ENCODE data around the gene MICU2.

MICU2 gene

DNA sequence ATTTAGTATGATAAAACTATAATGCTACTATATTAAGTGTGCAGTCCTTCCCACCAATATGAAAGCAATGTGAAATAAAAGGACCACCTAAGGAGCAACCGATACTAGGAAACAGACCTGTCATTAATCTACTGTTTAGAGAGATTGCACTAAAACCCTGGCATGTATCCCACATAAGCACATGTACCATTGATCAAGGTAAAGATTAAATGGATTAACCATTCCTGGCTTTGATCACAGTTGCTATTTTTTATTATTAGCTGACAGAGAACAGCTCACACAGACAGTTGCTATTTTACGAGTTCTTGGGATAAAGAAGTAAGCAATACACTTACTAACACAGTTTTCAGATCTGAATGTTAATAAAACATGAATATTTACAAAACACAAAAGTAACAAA, 87.2 kb downstream of the MICU2 start:
- DNase-seq (ENCODE audit: insufficient read length, low spot score), result no peak
- FAIRE-seq, result no peak

DNA sequence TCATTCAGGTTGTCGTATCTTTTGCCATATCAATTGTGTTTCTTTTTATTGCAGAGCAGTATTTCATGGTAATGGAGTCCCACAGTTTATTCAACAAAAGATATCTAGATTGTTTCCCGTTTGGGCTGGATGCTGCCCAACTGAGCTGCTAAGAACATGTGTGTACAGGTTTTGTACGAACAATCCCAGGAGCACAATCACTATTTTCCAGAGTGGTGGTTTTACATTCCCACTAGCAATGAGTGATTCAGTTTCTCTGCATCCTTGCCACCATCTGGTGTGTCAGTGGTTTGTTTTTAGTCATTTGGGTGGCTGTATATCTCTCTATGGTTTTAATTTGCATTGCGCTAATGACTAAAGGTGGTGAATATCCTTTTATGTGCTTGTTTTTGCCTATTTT, 92.1 kb downstream of the MICU2 start:
- no peak for FAIRE-seq
- DNase-seq (ENCODE audit: insufficient read length, low spot score), result no peak

DNA sequence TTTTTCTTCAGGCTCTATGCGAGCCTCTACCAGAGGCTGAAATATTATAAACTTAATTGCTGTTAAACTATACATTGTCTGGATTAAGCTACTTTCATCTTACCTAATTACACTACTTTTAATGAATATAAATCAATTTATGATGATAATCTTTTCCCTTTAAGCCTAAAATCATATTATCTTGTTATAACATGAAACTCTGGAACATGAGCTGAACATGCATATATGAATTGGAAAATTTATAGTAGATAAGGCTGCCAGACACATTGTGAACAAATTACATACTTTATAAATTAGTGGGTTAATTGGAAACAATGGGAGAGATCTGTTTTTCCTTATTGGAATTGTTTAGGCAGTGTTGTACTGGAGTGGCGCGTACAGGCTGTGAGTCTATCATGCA, 99.6 kb downstream of the MICU2 start:
- no peak for DNase-seq (ENCODE audit: insufficient read length, low spot score)
- no peak for FAIRE-seq

DNA sequence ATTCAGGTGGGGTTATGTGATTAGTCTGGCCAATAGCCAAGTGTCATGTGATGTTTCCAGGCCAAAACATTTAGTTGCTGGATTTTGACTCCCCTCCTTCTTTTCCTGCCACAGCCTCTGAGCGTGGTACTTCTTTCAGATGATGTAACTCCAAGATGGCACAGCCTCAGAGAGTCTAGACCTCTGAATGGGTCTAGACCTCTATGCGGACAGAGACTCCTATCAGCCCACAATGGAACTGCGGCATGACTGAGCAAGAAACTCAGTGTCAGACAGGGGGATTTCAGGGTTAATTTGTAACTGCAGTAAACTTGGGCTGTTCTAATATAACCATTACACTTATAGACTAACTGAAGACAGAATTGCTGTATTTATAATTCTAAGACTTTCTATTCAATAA, 102.3 kb downstream of the MICU2 start:
- FAIRE-seq (no peak), DNase-seq (ENCODE audit: insufficient read length, low spot score) (no peak)

DNA sequence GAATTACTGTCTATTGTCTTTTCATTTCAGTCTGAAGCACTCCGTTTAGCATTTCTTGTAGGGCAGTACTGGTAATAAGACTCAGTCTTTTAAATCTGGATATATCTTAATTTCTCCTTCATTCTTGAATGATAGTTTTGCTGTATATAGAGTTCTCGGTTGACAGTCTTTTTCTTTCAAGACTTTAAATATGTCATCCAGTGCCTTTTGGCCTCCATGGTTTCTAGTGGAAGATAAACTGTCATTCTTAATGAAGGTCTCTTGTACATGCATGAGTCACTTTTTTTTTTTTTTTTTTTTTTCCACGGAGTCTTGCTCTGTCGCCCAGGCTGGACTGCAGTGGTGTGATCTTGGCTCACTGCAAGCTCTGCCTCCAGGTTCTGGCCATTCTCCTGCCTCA, 117.6 kb downstream of the MICU2 start:
- FAIRE-seq (no peak), DNase-seq (ENCODE audit: insufficient read length, low spot score) (no peak)

DNA sequence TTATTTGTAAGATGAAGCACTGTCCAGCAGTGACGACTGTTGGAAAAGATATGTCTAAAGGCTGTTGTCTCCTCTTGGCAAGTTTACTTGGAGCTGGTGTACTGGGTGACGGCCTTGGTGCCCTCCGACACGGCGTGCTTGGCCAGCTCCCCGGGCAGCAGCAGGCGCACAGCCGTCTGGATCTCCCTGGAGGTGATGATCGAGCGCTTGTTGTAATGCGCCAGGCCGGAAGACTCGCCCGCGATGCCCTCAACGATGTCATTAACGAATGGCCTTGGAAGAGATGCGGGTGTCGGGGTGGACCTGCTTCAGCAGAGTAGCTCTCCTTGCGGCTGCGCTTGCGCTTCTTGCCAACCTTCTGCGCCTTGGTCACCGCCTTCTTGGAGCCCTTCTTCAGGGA, 120.2 kb downstream of the MICU2 start:
- DNase-seq (ENCODE audit: insufficient read length, low spot score), result no peak
- FAIRE-seq, result no peak

DNA sequence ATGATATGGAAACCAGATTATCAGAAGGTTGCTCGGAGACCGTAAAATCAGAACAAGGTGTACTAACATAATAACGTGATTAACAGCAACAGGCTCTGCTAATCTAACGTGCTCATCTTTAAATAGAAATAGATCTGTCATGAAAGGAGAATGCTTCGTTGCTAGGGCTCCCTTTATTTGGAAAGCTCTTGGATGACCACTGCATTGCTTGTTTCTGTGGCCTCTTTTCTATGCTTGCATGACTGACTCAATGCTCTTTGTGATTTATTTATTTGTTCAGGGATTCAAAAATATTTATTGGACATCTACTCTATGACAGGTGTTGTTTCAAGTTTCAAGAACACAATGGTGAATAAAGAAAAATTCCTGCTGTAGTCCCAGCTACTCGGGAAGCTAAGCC, 122.6 kb downstream of the MICU2 start:
- no peak for FAIRE-seq
- DNase-seq (ENCODE audit: insufficient read length, low spot score), result no peak

DNA sequence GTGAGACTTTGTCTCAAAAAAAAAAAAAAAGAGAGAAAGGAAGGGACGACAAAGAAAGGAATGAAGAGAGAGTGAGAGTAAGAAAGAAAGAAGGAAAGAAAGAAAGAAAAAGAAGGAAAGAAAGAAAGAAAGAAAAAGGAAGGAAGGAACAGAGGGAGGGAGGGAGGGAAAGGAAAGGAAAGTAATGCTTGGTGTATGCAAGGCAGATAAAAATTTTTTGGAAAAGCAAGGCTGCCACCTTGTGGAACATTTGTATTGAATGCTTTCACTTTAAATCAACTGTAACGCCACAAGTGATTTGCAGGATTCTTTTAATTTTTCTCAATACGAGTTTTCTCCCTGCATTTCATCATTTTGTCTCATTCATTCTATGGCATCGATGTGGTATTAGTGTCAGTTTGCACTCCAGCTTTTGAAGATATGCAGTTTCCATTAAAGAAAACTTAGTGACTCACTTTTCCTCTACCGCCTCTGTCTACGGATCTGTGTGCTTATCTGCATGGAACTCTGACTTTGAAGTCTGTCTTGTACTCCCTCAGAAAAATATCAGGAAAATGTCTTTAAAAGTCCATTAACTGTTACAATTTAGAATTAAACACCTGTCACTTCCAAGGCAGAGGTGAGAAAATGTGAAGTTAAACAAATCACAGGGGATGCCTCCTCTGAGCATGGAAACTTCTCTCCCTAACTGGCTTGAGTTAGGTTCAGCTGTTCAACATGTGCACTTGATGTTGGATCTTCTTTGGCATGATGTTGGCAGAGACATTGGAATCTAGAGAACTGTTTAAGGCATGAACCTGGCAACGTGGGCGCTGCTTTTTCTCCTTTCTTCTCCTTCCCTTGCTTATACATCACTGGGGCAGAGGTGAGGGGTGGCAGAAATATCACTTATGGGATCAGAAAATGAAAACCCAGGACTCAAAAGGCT, 124.8 kb downstream of the MICU2 start:
- FAIRE-seq (no peak), DNase-seq (ENCODE audit: insufficient read length, low spot score) (no peak)

DNA sequence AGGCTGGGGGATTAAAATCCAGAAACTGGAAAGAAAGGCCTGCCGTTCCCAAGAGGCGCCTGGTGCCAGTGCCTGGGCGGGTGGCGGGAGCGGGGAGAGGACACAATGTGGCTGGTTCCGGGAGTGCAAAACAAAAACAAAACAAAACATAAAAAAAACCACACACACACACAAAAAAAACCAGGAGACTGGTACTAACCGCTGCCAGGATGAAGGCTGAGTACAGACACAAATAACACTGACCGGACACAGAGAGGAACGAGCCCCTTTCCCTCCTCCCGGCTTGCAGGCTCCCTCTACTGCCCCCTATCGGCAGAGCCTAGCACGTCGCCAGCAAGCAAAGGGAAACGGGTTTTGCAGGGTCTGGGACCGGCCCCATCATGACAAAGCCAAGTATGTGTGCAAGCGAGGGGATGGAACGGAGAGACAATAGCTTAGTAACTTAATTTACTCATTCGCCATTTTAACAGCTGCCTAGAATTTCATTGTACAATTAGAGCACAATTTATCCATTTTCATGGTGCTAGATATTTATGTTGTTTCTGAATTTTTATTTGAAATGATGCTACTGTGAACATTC, 127.0 kb downstream of the MICU2 start:
- DNase-seq (ENCODE audit: insufficient read length, low spot score) (peak; percentile 38), FAIRE-seq (no peak)

DNA sequence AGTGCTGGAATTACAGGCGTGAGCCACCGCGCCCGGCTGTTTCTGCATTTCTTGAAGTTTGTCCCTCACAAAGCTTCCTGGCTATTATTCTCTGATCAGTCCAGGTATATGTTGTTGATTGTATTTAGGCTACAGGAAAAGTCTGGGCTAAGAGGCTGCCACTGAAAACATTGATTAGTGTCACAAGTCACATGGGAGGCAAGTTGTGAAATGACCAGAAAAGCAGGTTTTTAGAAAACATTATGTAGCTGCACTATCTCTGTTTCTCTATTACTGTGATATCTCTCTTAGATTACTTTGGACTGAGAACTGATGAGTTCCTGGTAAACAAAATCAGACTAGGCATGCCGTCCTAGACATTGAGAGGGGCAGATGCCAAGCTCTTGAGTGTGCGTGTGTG, 128.9 kb downstream of the MICU2 start:
- DNase-seq (ENCODE audit: insufficient read length, low spot score) (no peak), FAIRE-seq (no peak)

DNA sequence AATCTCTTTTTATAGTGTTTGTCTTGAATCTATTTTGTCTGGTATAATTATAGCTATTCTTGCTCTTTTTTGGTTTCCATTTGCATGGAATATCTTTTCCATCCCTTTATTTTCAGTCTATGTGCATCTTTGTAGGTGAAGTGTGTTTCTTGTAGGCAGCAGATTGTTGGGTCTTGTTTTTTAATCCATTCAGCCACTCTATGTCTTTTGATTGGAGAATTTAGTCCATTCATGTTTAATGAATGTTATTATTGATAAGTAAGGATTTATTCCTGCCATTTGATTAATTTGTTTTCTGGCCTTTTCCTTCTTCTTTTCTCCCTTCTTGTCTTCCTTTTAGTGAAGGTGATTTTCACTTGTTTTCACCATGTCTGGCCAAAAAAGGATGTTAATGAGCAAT, 133.2 kb downstream of the MICU2 start:
- FAIRE-seq, result no peak

DNA sequence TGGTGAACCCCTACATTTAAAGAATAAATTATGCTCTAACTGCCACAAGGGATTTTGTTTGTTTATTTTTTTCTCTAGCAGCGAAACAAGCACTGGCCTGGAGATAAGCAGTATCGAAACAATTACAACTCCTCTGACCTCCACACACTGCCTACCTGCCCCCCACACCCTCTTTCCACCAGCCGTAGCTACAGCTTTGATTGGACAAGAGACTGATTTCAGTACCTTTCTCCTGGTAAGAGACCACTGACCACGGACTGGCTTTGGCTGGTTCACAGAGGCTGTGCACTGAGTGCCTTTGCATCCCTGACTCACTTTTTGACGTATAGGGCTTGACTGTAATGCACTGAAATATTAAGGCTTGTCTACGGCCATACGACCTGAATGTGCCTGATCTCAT, 137.4 kb downstream of the MICU2 start:
- FAIRE-seq (no peak), DNase-seq (ENCODE audit: insufficient read length, low spot score) (no peak)

More for the DNA sequence above, 133.2 kb downstream of the MICU2 start:
- DNase-seq (ENCODE audit: insufficient read length, low spot score), result no peak

DNA sequence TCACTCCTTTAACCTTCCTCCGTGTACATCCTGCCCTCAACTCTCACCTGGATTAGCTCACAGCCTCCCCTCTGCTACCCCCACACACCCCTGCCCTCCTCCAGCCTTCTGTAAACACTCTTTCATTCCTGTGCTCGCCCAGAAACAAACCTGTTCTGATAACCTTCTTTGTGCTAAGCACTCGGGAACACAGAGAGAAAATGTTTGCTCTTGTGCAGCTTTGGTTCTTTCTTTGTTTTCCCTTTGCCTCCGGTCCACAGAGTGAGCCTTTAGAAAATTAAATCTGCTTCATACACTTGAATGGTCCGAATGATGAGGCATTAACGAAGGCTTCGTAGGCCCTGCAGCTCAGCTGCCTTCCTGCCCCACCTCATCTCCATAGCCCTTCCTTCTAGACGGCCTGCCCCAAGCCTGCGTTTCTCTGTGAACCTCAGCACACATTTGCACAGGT, 138.2 kb downstream of the MICU2 start:
- DNase-seq (ENCODE audit: insufficient read length, low spot score) (no peak), FAIRE-seq (no peak)

DNA sequence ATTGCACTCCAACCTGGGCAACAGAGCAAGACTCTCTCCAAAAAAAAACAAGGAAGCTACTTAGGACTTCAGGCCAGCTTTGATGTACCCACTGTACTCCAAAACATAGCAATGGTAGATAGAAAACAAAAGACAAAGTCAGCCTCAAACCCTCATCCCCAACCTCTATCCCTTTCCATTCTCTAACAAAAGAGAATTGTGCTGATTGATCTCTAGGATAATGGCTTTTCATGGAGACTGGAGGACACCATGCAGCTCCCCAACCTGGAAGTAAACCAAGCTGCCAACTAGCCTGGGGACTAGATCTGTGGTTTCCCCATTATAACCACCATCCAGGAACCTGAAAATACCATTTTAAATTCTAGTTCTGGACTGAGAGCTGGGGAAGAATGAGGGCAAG, 140.5 kb downstream of the MICU2 start:
- DNase-seq (ENCODE audit: insufficient read length, low spot score) (no peak), FAIRE-seq (no peak)

DNA sequence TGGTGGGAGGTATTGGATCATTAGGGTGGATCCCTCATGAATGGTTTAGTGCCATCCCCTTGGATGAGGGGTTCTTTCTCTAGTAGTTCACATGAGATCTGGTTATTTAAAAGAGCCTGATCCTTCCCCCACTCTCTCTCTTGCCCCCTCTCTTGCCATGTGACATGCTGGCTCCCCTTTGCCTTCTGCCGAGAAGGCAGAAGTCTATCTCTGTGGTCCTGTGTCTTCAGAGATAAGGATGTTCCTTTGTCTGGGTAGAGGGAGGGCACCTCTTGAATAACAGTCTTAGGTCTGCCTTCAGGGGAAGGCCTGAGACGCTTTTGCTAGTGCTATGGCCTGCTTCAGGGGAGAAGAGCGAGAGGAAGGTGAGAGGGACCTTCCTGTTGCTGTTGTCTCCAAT, 142.8 kb downstream of the MICU2 start:
- DNase-seq (ENCODE audit: insufficient read length, low spot score), result no peak
- FAIRE-seq, result no peak

DNA sequence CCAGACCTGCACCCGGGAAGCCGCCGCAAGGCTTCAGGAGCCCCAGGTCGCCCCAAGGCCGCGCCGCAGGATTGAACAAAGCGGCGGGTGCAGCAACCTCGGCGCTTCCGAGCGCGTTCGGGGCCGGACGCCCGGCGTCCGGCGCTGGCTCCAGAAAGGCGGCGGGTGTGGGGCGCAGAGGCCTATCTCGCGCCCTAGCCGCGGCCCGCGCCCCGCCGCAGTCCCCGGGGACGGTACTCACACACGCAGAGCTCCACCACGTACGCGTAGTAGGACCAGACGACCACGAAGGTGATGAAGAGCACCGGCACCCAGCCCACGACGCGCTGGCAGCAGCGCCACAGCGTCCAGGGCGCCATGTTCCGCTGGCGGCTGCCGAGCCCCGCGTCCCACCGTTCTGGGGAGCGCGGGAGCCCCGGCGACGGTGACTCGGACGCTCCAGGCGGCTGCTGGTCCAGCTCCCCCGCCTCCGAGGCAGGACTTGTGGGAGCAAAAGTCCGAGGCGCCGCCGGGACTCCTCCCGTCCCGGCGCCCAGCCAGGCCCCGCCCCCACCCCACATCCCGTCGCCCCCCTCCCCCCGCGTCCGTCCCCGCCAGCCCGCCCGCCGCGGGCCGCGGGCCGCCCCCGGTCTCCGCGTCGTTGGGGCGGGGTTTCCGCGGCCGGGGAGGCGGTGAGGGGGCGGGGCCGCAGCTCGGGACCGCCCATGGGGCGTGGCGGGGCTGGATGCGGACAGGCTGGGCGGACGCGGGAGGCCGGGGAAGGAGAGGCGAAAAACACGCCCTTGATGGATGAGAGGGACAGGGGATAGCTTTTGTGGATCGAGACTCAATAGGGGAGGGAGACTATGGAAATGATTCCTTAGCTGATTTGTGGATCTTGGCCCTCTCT, 144.9 kb downstream of the MICU2 start, which contains the start of gene ZDHHC20:
ZDHHC20 (minus strand) TSS at position 491 of the 889 bp plus-strand sequence; CDS start at position 359, 132 bp downstream.
- DNase-seq (ENCODE audit: insufficient read length, low spot score) (peak; percentile 68), FAIRE-seq (no peak)

DNA sequence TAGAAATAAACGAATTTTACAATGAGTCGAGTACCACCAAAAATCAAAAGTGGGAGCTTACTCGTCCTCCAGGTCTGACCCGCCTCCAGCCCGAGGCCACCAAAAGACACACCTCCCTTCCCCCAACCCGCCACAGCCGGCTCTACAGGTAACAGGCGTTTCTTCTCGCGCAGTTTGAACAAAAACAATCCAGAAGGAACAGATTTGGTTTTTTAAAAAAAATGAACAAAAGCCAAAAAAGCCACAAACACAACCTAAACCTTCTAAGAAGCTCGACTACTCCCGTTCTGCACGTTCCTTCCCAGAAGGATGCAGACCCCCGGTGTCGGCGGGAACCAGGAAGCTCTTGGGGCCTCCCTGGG, 145.5 kb downstream of the MICU2 start:
- no peak for FAIRE-seq
- no peak for DNase-seq (ENCODE audit: insufficient read length, low spot score)

DNA sequence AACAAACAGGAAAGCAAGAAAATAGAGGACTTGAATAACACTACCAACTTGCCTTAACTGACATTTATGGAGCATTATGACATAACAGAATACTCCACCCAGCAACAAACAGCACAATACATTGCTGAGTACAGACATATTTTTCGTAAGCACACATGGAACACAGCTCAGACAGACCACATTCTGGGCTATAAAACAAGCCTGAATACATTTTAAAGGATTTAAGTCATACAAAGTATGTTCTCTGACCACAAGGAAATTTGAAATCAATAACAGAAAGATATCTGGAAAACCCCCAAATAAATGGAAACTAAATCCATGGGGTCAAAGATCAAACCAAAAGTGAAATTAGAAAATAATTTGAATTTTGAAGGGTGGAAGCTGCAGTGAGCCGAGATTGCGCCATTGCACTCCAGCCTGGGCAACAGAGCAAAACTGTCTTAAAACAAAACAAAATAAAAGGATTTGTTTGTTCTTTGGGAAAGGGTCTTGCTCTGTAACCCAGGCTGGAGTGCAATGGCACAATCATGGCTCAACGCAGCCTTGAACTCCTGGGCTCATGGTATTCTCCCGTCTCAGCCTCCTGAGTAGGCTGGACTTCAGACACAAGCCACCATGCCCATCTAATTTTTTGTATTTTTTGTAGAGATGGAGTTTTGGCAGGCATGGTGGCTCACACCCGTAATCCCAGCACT, 150.4 kb downstream of the MICU2 start:
- DNase-seq (ENCODE audit: insufficient read length, low spot score), result no peak
- FAIRE-seq, result no peak

DNA sequence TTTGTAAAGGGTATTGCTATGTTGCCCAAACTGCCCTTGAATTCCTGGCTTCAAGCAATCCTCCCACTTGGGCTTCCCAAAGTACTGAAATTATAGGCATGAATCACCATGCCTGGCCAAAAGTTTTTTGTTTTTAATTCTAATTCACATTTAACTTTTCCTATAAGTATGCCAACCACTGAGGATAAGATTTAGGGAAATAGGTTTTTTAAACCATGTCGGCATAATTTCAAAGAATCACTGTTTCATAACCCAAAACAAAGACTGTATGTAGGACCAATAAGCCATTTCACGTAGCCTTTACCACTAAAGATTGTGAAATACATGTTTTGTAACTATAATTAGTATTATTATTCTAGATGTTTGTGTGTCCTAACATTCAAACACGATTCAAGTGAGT, 153.0 kb downstream of the MICU2 start:
- DNase-seq (ENCODE audit: insufficient read length, low spot score) (no peak), FAIRE-seq (no peak)

DNA sequence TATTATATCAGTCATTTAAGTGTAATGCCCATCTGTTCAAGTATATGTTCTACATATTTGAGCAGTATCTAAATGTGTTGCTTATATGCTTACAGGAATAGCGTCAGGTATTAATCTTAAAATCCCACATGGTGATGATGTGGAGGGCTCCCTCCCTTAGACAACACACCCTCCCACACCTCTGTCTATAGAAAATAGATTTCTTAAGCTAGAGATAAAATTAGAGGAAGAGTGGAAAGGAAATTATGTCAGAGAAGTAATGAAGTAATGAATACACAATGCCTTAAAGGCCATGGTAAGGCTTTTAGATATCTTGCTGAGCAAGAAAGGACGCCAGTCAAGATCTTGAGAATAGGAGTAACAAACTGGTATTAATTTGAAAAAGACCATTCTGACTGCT, 157.3 kb downstream of the MICU2 start:
- FAIRE-seq (no peak), DNase-seq (ENCODE audit: insufficient read length, low spot score) (no peak)

DNA sequence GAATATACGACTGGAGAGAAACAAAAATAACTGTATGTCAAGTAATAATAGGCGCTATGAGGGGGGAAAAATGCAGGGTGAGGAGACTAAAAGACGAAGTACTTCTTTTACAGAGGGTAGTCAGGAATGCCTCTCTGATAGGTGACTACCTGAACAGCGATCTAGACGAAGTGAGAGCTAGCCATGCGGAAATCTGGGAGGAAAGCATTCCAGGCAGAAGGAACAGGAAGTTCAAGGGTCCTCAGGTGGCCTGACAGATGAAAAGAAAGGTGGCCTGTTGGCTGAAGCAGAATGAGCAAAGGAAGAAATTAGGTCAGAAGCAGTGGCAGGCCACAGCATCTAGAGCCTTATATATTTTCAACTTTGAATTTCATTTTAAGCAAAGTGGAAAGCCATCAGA, 158.2 kb downstream of the MICU2 start:
- no peak for DNase-seq (ENCODE audit: insufficient read length, low spot score)
- no peak for FAIRE-seq

Measured in HTR-8/SVneo (cell line).